Cardiac muscle cell (in vitro differentiated cells and primary cell): ENCODE results near the gene LSMEM2. TPM values are rescaled to one million over a fixed set of nuclear protein-coding genes. Genes with fewer than 3 reads are reported as not detected.
A peak's percentile ranks its signal among the peaks of the same experiment; 100 is the strongest.

Source experiments
- DNase-seq, 2 donors: peaks; one replicate each; pipeline versions ENCODE4 v3.0.0 to v3.0.0-alpha.2; 2010 to 2017; ENCODE audit warnings: low read depth in 1 of 2, low spot score in 1 of 2
- H3K27ac ChIP-seq: fragments of 200-600 bp; sonication (generic); 2 replicates; pipeline ENCODE4 v1.5.1; 2016
- H3K27me3 ChIP-seq: fragments of 200-600 bp; sonication (generic); 2 replicates; pipeline ENCODE4 v1.6.0; 2016; ENCODE audit warnings: control low read depth
- H3K36me3 ChIP-seq: fragments of 200-600 bp; sonication (generic); 2 replicates; pipeline ENCODE4 v1.5.1; 2016; ENCODE audit warnings: control low read depth
- H3K4me1 ChIP-seq: fragments of 200-600 bp; sonication (generic); 2 replicates; pipeline ENCODE4 v1.8.1; 2017; ENCODE audit warnings: low read depth, mild to moderate bottlenecking, mixed run types
- H3K4me3 ChIP-seq: fragments of 200-600 bp; sonication (generic); 2 replicates; pipeline ENCODE4 v1.5.1; 2016; ENCODE audit warnings: mild to moderate bottlenecking
- H3K9me3 ChIP-seq: fragments of 200-600 bp; sonication (generic); 2 replicates; pipeline ENCODE4 v1.5.1; 2017; ENCODE audit warnings: low read depth, mild to moderate bottlenecking, control low read depth
- polyA plus RNA-seq: library from polyadenylated mRNA; unstranded; fragments of >200 nt; fragmentation: Nextera tagmentation; extraction: Ambion mirVana; gene quantifications from 2 replicates; pipeline ENCODE4 v1.2.1, GENCODE V29; 2016
- total RNA-seq: library from RNA; depleted of rRNA; stranded (reverse); fragments of >200 nt; gene quantifications from 2 replicates; pipeline ENCODE4 v1.2.3, GENCODE V29; 2016
- TF ChIP-seq, protein P1 (sequence below): IDR thresholded peaks from 2 replicates; pipeline ENCODE4 v1.5.1; 2012; ENCODE audit warnings: low read depth, mild to moderate bottlenecking, low read length

LSMEM2 gene
- total and polyA plus RNA-seq, 2 experiments from 2014 or later, result 18.1 to 29.2 TPM

DNA sequence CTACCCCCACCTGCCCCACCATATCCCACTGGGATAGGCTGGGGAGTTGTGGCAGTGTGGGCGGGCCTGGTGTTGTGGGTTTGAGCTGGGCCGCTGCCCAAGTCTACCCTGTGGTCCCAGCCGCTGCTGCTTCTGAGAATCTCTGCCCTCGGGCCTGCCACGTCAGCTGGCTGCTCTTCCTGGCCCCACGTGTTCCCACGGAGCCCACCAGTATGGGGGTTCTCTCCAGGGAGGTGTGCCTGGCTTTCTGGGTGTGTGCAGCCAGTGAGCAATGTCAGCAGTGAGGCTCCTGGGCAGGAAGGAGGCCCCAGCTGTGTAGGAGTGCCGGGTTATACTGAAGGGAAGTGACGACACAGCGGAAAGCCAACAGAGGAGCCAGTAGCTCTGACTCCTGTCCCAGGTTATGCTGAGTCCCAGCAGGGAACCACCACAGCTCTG, 32.4 kb upstream of the LSMEM2 start:
- Histone ChIP-seq H3K27me3 (no peaks in the 10 kb centered on the region), H3K9me3 (no peaks in the 10 kb centered on the region), H3K4me1 (peaks cover 18% of the 10 kb centered on the region), H3K4me3 (no peak overlapping the region), H3K27ac (peak overlapping the region; percentile 62), H3K36me3 (no peaks in the 10 kb centered on the region)
- peak in 1 of 2 donors; percentile 92 for DNase-seq
- TF ChIP-seq, protein P1, sequence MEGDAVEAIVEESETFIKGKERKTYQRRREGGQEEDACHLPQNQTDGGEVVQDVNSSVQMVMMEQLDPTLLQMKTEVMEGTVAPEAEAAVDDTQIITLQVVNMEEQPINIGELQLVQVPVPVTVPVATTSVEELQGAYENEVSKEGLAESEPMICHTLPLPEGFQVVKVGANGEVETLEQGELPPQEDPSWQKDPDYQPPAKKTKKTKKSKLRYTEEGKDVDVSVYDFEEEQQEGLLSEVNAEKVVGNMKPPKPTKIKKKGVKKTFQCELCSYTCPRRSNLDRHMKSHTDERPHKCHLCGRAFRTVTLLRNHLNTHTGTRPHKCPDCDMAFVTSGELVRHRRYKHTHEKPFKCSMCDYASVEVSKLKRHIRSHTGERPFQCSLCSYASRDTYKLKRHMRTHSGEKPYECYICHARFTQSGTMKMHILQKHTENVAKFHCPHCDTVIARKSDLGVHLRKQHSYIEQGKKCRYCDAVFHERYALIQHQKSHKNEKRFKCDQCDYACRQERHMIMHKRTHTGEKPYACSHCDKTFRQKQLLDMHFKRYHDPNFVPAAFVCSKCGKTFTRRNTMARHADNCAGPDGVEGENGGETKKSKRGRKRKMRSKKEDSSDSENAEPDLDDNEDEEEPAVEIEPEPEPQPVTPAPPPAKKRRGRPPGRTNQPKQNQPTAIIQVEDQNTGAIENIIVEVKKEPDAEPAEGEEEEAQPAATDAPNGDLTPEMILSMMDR, result no peak

DNA sequence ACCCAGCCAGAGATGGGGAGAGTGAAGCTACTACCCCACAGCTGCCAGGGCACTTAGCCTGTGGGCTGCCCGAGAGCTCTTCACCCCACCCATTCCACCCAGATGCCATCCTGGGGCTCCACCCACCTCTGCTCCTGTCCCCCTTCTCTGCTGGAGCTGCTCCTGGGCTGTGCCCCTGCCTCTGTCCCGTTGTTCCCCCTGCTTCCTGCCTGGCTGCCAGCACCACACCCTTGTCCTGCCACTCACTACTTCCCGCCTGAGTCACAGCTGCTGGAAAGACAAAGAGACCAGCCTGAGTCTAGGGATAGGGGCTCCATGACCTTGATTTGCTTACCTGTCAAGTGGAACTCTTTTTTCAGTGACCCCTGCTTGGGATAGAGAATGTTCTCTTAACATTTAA, 30.5 kb upstream of the LSMEM2 start:
- peaks cover 13% of the 10 kb centered on the region for H3K4me1 ChIP-seq
- TF ChIP-seq, protein P1, result no peak
- H3K27ac ChIP-seq, result no peak overlapping the region

DNA sequence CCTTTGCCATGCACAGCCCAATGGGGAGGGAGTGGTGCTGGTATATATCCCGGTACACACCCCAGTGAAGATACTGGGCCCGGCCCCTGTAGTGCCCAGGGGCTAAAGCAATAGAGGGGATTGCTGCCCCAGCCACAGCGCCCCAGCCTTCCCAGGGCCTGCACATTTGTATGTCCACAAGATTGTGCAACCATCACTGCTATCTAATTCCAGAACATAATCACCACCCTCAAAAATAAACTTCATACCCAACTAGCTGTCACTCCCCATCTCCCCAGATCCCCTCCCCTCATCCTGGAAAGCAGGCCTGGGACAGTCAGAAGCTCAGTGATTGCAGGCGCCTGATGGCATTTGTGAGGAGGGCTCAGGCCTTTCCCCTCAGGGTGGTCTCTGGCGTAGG, 29.4 kb upstream of the LSMEM2 start:
- no peaks in the 10 kb centered on the region for H3K9me3 ChIP-seq
- TF ChIP-seq, protein P1, result no peak

More for the DNA sequence above, 30.5 kb upstream of the LSMEM2 start:
- Histone ChIP-seq H3K4me3 (no peak overlapping the region), H3K27me3 (no peaks in the 10 kb centered on the region), H3K36me3 (peaks cover 7% of the 10 kb centered on the region), H3K9me3 (no peaks in the 10 kb centered on the region)
- no peak for DNase-seq

DNA sequence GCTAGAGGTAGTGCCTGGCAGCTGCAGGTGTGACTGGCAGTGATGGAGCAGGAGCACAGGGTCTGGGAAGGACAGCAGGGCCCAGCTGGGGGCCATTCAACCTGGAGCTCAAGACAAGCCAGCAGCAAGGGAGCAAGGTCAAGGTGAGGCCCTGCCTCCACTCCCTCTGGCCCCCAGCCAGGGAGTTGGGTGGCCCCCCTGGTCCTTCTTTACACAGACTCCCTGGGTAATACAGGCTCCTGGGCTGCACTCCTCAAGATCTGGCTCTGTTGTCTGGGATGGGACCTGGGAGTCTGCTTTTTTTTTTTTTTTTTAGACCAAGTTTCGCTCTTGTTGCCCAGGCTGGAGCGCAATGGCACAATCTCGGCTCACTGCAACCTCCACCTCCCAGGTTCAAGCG, 28.4 kb upstream of the LSMEM2 start:
- Histone ChIP-seq H3K4me1 (peaks cover 10% of the 10 kb centered on the region), H3K4me3 (no peak overlapping the region)

More for the DNA sequence above, 29.4 kb upstream of the LSMEM2 start:
- H3K27ac ChIP-seq, result no peak overlapping the region
- H3K4me3 ChIP-seq, result no peak overlapping the region
- no peak for DNase-seq
- peaks cover 13% of the 10 kb centered on the region for H3K4me1 ChIP-seq
- H3K36me3 ChIP-seq, result peaks cover 7% of the 10 kb centered on the region
- no peaks in the 10 kb centered on the region for H3K27me3 ChIP-seq

DNA sequence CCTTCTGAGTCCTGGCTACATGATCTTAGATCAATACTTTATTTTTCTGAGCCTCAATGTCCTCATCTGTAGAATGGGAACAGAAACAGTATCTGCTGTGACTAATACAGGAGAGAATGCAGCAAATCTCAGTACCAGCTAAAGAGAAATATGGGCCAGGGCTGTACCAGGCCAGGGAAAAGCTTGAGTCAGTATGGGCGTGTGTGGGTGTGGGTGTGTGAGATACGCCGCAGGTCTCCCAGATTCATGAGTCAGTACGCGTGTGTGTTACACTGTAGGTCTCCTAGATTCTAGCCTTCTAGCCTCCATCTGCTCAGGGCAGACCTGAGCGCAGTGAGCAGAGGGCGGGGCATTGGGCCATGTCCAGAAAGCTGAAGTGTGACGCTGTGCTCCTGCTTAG, 27.7 kb upstream of the LSMEM2 start:
- no peak overlapping the region for H3K4me3 ChIP-seq
- no peak overlapping the region for H3K27ac ChIP-seq
- DNase-seq, result peak in 1 of 2 donors; percentile 73
- TF ChIP-seq, protein P1, result no peak
- peaks cover 9% of the 10 kb centered on the region for H3K36me3 ChIP-seq
- H3K4me1 ChIP-seq, result peaks cover 7% of the 10 kb centered on the region
- no peaks in the 10 kb centered on the region for H3K9me3 ChIP-seq
- H3K27me3 ChIP-seq, result no peaks in the 10 kb centered on the region

More for the DNA sequence above, 28.4 kb upstream of the LSMEM2 start:
- no peak overlapping the region for H3K27ac ChIP-seq
- H3K27me3 ChIP-seq, result no peaks in the 10 kb centered on the region
- peaks cover 7% of the 10 kb centered on the region for H3K36me3 ChIP-seq
- DNase-seq, result no peak
- TF ChIP-seq, protein P1, result no peak
- H3K9me3 ChIP-seq, result no peaks in the 10 kb centered on the region
